Germinal center (tissue), 1 donor: ENCODE data around the gene BBS9.
"Not testable (repeated sequence)": the region's sequence is repeated elsewhere in the genome, so short reads cannot be mapped to it uniquely, and the experiment has no call there.

ENCODE experiments used
- DNase-seq: peaks from one replicate; pipeline ENCODE4 v3.0.0; 2012; ENCODE audit warnings: mixed read lengths, low spot score

Gene BBS9

GRCh38 chr7:33128990-33129805 lies at the start of gene BBS9:
Gene BBS9, plus strand, starts transcription at chr7:33129564. Its CDS starts 16,689 bp downstream, at chr7:33146253.
- peak; percentile 94 for DNase-seq

GRCh38 chr7:33079763-33080690 lies 49.3 kb upstream of the BBS9 start:
- DNase-seq = no peak

DNA sequence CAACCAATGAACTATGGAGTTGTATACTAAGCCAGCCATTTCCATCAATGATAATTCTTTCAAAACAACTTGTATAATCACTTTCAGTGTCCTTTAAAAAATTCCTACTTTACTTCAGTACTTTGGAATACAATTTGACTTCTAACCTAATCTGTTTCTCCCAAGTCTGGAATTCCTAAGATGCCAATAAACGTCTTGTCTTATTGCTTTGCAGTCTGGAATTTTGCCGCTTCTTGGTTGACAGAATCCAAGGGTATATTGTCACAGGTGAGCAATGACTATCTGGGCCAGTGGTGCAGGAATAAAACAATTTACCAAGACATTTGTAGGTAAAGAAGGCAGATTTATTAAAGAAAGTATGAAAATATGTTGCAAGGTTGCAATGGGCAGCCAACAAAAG lies 42.0 kb upstream of the BBS9 start:
- no peak for DNase-seq

- DNase-seq = no peak
Measured at GRCh38 chr7:33087858-33088257, 41.5 kb upstream of the BBS9 start.

DNA sequence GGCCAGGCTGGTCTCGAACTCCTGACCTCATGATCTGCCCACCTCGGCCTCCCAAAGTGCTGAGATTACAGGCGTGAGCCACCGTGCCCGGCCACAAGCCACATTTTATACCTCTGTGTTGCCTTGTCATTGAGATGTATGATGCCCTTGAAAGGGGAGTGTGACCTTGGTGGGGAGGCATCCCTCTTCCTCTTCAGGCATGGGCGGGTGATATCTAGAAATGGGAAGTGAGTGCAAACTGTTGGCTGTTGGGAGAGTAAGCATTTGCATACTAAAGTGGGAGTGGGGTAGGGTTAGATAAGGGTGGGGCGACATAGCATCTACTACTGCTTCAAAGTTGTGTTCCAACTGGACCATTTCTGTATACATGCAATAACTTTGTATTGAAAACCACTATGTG lies 40.2 kb upstream of the BBS9 start:
- no peak for DNase-seq

GRCh38 chr7:33091111-33091531 lies 38.2 kb upstream of the BBS9 start:
- DNase-seq = no peak

DNA sequence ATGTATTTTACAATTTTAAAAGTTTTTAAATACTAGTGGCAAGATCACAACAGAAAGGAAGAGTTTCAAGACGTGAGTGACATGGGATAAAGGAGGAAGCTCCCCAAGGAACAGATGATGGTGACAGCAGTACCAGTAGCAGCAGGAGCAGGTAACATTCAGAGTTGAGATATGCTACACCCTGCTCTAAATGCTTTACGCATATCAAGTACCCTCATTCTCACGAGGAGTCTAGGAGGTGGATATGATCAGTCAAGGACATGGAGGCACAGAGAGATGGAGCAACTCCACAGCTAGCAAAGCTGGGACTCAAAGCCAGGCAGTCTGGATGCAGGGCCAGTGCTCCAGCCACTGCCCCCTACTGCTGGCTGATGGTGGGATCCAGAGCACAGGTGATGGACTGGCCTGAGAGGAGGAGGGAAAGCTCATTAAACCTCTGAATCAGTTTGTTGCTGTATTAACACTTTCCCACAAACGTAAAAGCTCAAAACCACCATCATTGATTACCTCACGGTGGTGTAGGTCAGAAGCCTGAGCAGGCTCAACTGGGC lies 37.6 kb upstream of the BBS9 start:
- no peak for DNase-seq

DNA sequence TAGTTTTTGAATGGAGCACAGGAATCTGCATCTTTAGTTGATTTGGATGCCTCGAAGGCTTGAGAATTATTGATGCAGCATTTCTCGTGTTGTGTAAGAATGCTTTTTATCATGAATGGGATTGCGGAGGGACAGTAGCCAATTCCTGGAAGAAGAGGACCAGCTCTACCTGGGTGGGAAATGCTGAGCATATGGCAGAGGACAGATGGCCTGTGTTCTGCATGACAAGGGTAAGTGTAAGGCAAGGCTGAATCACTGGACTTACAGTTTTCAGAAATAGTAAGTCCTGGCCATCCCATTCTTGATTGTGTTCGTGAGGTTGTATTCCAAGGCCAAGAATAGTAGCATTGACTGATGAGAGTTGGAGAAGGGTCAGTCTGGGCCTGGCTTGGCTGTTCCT lies 36.1 kb upstream of the BBS9 start:
- no peak for DNase-seq

GRCh38 chr7:33094745-33095275 lies 34.6 kb upstream of the BBS9 start:
- not testable (repeated sequence) for DNase-seq

DNA sequence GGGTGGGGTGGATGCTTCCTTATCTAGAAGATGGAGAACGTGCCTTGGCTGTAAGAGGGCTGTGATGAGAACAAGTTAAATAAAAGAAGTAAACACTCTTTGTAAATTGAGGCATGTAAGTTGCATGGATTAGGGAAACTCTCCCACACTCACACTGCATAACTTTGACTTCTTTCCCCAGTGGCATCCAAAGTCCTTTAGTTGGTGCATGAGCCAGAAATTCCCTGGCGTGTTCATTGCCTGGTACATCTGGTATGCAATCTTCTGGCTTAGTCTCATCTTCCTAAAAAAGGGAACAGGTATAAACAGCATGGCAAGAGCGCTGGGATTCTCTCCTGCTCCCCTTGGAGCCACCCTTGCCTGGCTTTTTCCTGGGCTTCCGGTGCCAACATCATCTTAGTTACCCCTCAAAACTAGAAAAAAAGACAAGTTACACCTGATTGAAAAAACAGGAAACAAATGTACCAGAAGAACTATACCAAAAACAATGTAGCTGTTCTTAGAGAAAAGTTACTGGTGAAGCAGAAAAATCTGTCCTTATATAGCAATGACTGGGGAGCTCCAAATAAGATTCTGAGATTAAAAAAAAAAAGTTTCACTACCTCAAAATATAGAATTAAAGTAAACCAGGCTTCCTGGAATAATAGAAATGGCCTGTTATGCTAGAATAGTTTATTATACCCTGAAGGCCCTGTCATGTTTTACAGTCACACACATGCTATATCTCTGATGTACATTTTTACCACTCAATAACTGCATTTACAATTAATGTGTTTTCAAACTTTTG lies 30.0 kb upstream of the BBS9 start:
- peak; percentile 43 for DNase-seq

GRCh38 chr7:33100770-33101169 lies 28.6 kb upstream of the BBS9 start:
- DNase-seq = no peak

DNA sequence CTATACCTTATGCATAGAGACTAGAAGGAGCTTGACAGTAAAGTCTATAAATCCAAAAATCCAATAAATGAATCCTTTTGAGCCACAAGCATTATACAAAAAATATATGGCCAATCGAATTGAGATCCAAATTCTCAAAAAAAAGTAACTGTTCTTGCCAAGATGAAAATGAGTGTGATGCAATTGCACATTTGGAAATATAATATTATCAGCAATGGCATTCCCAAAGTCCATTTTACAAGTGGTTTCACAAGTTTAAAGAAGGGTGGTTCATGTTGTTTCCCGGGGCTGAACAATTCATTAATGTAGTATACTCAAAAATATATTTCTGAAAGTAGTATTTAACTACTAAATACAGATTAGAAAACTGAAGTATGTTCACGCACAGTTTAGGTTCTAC lies 27.5 kb upstream of the BBS9 start:
- DNase-seq = no peak

DNA sequence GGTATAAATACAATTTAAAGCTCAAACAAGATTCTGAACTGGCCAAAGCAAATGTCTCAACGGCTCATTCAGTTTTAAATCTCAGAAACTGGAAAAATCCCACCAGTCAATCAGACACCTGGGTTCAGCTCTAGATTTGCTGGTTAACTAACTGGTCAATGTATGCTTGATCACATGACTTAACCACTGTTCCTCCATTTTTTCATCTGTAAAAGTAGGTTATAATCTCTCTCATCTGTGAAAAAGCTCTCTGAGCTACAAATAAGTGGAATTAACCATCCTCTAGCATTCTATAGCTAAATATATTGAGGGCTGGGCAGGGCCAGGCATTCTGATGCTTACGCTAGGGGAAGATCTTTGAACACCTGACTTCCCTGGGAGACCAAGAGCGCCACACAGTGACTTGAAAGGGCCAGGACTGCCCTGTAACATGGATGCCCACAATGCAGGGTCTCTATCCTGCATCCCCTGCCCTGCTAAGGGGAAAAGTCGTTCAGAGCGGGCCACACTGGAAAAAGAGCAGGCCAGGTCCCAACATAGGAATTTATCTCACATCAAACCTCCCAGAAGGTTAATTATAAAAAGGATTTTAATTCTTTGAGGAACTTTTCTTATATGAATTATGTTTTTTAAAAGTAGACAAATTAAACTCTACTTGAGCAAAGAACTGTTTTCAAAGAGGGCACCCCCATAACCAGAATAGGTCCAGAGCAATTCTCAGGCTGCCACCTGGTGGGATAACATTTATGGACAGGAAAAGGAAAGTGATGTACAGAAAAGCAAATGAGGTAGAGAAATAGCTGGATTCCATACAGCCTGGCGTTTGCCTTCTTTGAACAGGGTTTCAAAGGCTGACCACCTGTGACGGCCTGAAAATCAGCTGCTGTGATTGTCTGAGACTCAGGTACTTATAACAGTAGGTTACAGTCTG lies 22.0 kb upstream of the BBS9 start:
- DNase-seq = no peak

DNA sequence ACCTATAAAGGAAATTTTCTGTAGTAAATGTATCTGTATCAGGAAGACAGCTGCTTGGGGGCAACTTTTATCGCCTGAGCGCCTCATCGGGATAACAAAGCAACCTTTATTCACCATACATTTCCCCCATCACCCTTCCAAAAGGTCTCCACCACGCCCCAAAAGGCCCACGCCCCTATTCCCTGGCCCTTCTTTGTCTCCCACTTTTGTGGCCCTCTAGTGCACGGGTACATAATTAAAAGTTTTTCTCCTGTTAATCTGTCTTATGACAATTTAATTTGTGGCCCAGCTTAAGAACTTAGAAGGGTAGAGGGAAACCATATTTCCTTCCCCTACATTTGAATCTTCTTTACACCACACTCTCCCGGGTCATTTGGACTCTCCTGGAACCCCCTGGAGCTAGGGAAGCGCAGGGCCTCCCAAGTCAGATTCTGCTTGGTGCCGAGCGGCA lies 20.8 kb upstream of the BBS9 start:
- no peak for DNase-seq

DNA sequence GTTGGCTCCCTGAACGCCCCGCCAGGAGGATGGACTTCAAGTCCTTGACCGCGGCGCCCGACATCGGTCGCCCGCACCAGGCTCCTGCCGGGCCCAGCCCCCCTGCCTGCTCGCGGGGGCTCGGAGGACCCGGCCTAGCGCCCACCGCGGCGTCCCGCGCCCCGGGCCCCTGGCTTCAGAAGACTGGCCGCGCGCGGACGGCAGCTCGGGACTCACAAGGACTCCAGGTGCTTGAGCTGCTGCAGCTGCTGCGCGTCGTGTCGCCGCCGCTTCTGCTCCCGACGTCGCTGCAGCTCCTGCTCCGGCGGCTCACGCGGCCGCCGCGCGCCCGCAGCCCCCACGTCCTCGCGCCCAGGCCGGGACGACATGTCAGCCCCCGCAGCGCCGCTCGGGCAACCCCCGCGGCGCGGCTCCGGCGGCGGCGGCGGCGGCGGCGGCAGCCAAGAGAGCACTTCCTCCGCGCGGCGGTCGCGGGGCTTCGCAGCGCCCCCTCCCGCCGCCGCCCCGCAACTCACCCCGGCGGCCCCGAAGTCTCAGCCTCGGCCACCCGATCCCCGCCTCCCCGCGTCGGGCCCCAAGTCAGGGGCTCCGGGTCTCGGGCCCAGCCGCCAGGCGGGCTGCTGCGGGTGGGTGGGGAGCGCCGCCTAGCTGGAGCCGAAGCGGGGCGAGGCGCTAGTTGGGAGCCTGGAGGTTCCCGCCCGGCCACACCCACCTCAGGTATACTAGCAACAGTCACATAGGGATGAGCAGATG lies 20.2 kb upstream of the BBS9 start, which contains the start of gene RP9:
TSS of gene RP9 (minus strand) at position 400 of the 753 bp plus-strand sequence. CDS start at position 368, 32 bp downstream.
- peak; percentile 86 for DNase-seq

DNA sequence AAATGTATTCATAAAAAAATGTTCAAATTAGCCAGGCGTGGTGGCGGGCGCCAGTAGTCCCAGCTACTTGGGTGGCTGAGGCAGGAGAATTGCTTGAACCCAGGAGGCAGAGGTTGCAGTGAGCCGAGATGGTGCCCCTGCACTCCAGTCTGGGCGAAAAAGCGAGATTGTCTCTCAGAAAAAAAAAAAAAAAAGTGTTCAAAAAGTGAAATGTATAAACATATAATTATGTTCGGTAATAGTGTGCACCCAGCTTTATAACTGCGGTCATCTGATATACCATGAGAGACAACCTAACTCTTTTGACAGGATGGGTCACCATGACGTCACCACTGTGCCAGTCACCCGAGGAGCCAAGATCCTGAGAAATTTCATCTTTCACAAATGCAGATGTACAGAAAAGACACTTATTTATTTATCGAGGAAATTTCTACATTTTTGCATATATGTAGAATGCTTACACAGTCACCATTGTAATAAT lies 19.6 kb upstream of the BBS9 start:
- no peak for DNase-seq

DNA sequence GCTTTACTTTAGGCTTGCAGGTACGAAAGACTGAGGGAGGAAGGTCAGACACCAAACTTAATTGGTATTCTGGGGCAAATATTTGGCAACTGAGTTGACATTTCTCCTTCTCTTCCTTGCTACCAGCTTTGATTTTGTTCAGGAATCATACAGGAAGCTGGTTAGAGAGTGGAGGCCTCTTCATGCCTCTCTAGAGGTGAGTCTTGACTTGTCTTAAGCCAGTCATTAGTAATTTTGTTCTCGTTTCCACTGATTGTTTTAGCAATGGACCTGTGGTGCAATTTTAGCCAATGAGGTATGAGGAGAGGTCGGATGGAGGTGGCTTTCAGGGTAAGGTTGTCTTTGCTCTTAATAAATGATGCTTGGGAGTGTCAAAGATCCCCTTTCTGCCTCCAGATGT lies 17.8 kb upstream of the BBS9 start:
- DNase-seq = no peak

- DNase-seq = no peak
Measured at GRCh38 chr7:33114976-33115375, 14.4 kb upstream of the BBS9 start.

DNA sequence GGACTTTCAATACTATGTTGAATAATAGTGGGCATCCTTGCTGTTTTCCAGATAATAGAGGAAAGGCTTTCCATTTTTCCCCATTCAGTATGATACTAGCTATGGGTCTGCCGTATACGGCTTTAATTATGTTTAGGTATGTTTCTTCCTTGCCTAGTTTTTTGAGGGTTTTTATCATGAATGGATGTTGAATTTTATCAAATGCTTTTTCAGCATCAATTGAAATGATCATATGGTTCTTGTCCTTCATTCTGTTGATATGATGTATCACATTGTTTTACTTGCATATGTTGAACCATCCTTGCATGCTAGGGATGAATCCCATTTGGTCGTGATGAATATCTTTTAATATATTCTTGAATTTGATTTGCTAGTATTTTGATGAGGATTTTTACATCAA lies 11.0 kb upstream of the BBS9 start:
- DNase-seq = no peak
